DOHH2 (cell line): ENCODE data around the gene FAM83C.

Experiments
- H3F3A ChIP-seq: fragments of 200-600 bp; sonication (generic), shearing (Covaris generic); 2 replicates; pipeline ENCODE4 v1.6.0; 2016; ENCODE audit warnings: antibody characterized with exemption, mild to moderate bottlenecking; ENCODE audit not compliant: control insufficient read depth, insufficient read depth
- H3K27ac ChIP-seq: fragments of 200-600 bp; sonication (generic); 2 replicates; pipeline ENCODE4 v1.5.1; 2014; ENCODE audit warnings: low read depth, mild to moderate bottlenecking, low read length, moderate library complexity
- H3K27me3 ChIP-seq: fragments of 200-600 bp; sonication (generic); 2 replicates; pipeline ENCODE4 v1.6.1; 2014; ENCODE audit warnings: mild to moderate bottlenecking, low read length, mixed read lengths; ENCODE audit not compliant: control insufficient read depth
- H3K36me3 ChIP-seq: fragments of 200-600 bp; sonication (generic); 2 replicates; pipeline ENCODE4 v1.6.1; 2014; ENCODE audit warnings: mild to moderate bottlenecking, low read length, moderate library complexity, mixed read lengths; ENCODE audit not compliant: control insufficient read depth
- H3K4me1 ChIP-seq: fragments of 200-600 bp; sonication (generic); 2 replicates; pipeline ENCODE4 v1.6.1; 2014; ENCODE audit warnings: mild to moderate bottlenecking, low read length, mixed read lengths; ENCODE audit not compliant: control insufficient read depth
- H3K4me2 ChIP-seq: fragments of 200-600 bp; sonication (generic); 2 replicates; pipeline ENCODE4 v1.6.0; 2014; ENCODE audit warnings: mild to moderate bottlenecking, low read length, moderate library complexity
- H3K4me3 ChIP-seq: fragments of 200-600 bp; sonication (generic); 2 replicates; pipeline ENCODE4 v1.5.1; 2014; ENCODE audit warnings: mild to moderate bottlenecking, low read length, mixed read lengths
- H3K79me2 ChIP-seq: fragments of 200-600 bp; sonication (generic); 2 replicates; pipeline ENCODE4 v1.6.1; 2014; ENCODE audit warnings: mild to moderate bottlenecking, low read length, mixed read lengths; ENCODE audit not compliant: control insufficient read depth
- H3K9me2 ChIP-seq: fragments of 200-600 bp; sonication (generic); replicated peaks from 2 replicates; pipeline ENCODE4 v1.6.1; 2014; ENCODE audit warnings: mild to moderate bottlenecking, low read length, mixed read lengths; ENCODE audit not compliant: control insufficient read depth
- H3K9me3 ChIP-seq: fragments of 200-600 bp; sonication (generic); 2 replicates; pipeline ENCODE4 v1.6.1; 2014; ENCODE audit warnings: antibody characterized with exemption, low read length, mixed read lengths; ENCODE audit not compliant: control insufficient read depth, insufficient read depth
- H4K20me1 ChIP-seq: fragments of 200-600 bp; sonication (generic); 2 replicates; pipeline ENCODE4 v1.6.0; 2014; ENCODE audit warnings: low read depth, mild to moderate bottlenecking, antibody characterized with exemption, low read length, moderate library complexity; ENCODE audit not compliant: control insufficient read depth, insufficient read depth
- EZH2phosphoT487 ChIP-seq: fragments of 200-600 bp; sonication (generic); IDR thresholded peaks from 2 replicates; pipeline ENCODE4 v1.6.1; 2017; ENCODE audit warnings: borderline replicate concordance, mild to moderate bottlenecking, antibody characterized with exemption, low read length, moderate library complexity, mixed read lengths
- TF ChIP-seq, protein P1 (sequence below): fragments of 200-600 bp; sonication (generic); IDR thresholded peaks from one replicate; pipeline ENCODE4 v1.5.1; 2014; ENCODE audit warnings: antibody characterized with exemption, mild to moderate bottlenecking, low read depth, low read length; ENCODE audit not compliant: poor library complexity, severe bottlenecking

Gene FAM83C

DNA sequence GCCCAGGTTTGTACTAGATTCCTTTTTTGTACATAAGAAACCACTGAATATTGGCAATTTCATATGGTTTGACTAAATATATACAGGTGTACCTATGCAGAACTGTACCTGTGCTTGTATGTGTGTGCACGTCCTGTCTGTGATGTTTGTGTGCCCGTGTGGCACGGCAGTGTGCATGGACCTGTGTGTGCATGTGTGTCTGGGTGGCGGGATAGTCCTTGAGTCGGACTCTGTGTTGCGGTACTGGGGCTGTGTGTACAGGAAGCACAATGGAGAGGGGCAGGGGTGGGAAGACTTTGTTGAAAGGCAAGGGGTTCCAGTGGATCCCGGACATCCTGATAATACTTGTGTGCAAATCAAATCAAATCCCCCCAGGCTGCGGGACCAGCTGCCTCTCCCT, 3.4 kb upstream of the FAM83C start:
- Histone ChIP-seq H3K9me2 (no peaks in the 10 kb centered on the region), H3K4me1 (no peaks in the 10 kb centered on the region), H4K20me1 (no peaks in the 10 kb centered on the region), H3K79me2 (no peaks in the 10 kb centered on the region), H3K27ac (no peak overlapping the region), H3K27me3 (no peaks in the 10 kb centered on the region; the same call in 1 of the 2 replicates), H3K36me3 (no peaks in the 10 kb centered on the region), H3K9me3 (no peaks in the 10 kb centered on the region), H3K4me2 (no peak overlapping the region), H3F3A (no peaks in the 10 kb centered on the region), H3K4me3 (no peak overlapping the region)
- TF ChIP-seq, protein P1, sequence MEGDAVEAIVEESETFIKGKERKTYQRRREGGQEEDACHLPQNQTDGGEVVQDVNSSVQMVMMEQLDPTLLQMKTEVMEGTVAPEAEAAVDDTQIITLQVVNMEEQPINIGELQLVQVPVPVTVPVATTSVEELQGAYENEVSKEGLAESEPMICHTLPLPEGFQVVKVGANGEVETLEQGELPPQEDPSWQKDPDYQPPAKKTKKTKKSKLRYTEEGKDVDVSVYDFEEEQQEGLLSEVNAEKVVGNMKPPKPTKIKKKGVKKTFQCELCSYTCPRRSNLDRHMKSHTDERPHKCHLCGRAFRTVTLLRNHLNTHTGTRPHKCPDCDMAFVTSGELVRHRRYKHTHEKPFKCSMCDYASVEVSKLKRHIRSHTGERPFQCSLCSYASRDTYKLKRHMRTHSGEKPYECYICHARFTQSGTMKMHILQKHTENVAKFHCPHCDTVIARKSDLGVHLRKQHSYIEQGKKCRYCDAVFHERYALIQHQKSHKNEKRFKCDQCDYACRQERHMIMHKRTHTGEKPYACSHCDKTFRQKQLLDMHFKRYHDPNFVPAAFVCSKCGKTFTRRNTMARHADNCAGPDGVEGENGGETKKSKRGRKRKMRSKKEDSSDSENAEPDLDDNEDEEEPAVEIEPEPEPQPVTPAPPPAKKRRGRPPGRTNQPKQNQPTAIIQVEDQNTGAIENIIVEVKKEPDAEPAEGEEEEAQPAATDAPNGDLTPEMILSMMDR = no peak
- no peak for TF ChIP-seq EZH2phosphoT487

DNA sequence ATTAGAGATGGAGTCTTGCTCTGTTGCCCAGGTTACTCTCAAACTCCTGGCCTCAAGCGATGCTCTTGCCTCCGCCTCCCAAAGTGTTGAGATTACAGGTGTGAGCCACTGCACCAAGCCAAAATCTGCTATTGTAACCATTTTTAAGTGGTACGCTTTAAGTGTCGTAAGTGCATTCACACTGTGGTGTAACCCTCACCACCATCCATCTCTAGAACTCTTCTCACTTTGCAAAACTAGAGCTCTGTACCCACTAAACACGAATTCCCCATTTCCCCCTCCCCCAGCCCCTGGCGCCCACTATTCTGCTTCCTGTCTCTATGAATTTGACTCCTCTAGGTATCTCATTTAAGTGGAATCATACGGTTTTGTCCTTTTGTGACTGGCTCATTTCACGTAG, 2.8 kb upstream of the FAM83C start:
- no peaks in the 10 kb centered on the region for H3K9me3 ChIP-seq
- H4K20me1 ChIP-seq = no peaks in the 10 kb centered on the region
- no peaks in the 10 kb centered on the region for H3K79me2 ChIP-seq
- no peak overlapping the region for H3K4me2 ChIP-seq
- H3K4me3 ChIP-seq = no peak overlapping the region
- H3K27ac ChIP-seq = no peak overlapping the region
- no peak for TF ChIP-seq EZH2phosphoT487
- H3K36me3 ChIP-seq = no peaks in the 10 kb centered on the region
- H3K27me3 ChIP-seq = no peaks in the 10 kb centered on the region; the same call in 1 of the 2 replicates
- H3K9me2 ChIP-seq = no peaks in the 10 kb centered on the region
- H3F3A ChIP-seq = no peaks in the 10 kb centered on the region
- H3K4me1 ChIP-seq = no peaks in the 10 kb centered on the region

DNA sequence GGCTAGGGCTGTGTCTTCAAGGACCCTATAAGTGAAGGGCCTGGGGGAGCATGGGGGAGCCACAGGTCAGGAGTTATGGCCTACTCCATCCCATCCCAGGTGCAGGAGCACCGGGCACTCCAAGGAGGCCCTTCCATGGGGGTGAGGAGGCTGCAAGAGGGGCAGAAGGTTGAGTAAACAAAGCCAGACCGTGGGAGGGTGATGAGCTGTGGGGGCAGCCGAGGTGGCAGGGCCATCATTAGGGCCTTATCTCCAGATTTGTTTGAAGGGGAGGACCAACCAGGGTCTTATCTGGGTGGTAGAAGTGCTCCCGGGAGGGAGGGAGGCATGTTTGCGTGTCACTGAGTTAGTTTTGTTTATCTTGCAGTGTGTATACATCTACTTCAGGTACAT, 2.1 kb upstream of the FAM83C start:
- no peaks in the 10 kb centered on the region for H3F3A ChIP-seq
- H3K4me1 ChIP-seq = no peaks in the 10 kb centered on the region
- no peak overlapping the region for H3K4me3 ChIP-seq
- H4K20me1 ChIP-seq = no peaks in the 10 kb centered on the region
- H3K9me3 ChIP-seq = no peaks in the 10 kb centered on the region
- no peak overlapping the region for H3K27ac ChIP-seq
- no peak overlapping the region for H3K4me2 ChIP-seq
- no peaks in the 10 kb centered on the region for H3K79me2 ChIP-seq
- H3K27me3 ChIP-seq = no peaks in the 10 kb centered on the region; the same call in 1 of the 2 replicates
- TF ChIP-seq, protein P1 = no peak
- no peak for TF ChIP-seq EZH2phosphoT487
- no peaks in the 10 kb centered on the region for H3K36me3 ChIP-seq
- no peaks in the 10 kb centered on the region for H3K9me2 ChIP-seq

DNA sequence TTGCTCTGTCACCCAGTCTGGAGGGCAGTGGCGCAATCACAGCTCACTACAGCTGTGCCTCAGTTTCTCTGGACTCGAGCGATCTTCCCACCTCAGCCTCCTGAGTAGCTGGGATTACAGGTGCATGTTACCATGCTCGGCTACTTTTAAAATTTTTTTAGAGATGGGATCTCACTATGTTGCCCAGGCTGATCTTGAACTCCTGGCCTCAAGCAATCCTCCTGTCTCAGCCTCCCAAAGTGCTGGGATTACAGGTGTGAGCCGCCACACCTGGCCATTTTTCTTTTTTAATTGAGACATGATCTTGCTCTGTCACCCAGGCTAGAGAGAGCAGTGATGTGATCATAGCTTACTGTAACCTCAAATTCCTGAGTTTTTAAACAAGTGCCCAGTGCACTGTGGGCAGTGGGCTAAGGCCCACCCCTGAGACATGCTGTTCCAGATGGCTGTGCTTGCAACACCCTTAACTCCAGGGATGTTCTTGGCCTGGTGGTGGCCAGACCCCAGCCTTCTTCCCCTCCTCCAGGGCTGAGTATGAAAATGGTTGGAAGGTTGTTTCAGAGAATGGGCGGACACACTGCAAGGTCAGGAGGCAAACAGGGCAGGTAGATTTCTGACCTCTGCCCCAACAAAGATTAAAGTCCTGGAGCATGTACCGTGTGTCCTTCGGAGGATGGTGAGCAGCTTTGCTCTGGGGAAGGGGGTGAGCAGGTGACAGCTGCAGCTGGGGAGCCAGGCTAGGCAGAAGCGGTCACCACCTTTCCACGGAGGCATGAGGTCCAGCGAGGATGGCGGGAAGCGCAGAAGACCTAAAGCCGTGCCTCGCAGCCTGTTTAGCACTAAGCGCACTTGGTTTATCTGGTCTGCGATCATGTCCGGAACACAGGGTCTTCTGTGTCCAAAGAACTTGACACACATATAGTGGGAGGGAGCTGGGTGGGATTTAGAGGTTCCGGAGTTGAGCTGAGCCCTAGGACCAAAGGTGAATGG, 1.4 kb upstream of the FAM83C start:
- H3F3A ChIP-seq = no peaks in the 10 kb centered on the region
- H3K79me2 ChIP-seq = no peaks in the 10 kb centered on the region
- H3K9me3 ChIP-seq = no peaks in the 10 kb centered on the region
- TF ChIP-seq, protein P1 = no peak
- no peak for TF ChIP-seq EZH2phosphoT487
- no peaks in the 10 kb centered on the region for H3K36me3 ChIP-seq
- no peak overlapping the region for H3K27ac ChIP-seq
- no peaks in the 10 kb centered on the region for H3K4me1 ChIP-seq
- no peaks in the 10 kb centered on the region for H3K9me2 ChIP-seq
- H3K27me3 ChIP-seq = no peaks in the 10 kb centered on the region; the same call in 1 of the 2 replicates
- no peak overlapping the region for H3K4me3 ChIP-seq
- no peak overlapping the region for H3K4me2 ChIP-seq
- no peaks in the 10 kb centered on the region for H4K20me1 ChIP-seq
